ENCODE data around the gene KIAA2012.

Gene KIAA2012

GRCh38 chr2:202152104-202152715 lies 79.2 kb downstream of the KIAA2012 start:
- no peak for DNase-seq (ENCODE audit: low spot score)

GRCh38 chr2:202154613-202155012 lies 81.6 kb downstream of the KIAA2012 start:
- no peak for DNase-seq (ENCODE audit: low spot score)

GRCh38 chr2:202157211-202157990 lies 84.3 kb downstream of the KIAA2012 start:
- no peak for DNase-seq (ENCODE audit: low spot score)

- DNase-seq (ENCODE audit: low spot score), result no peak
Measured at GRCh38 chr2:202158796-202159195, 85.7 kb downstream of the KIAA2012 start.

- DNase-seq (ENCODE audit: low spot score), result no peak
Measured at GRCh38 chr2:202161151-202161835, 88.2 kb downstream of the KIAA2012 start.

- DNase-seq (ENCODE audit: low spot score), result no peak
Measured at GRCh38 chr2:202164411-202164810, 91.4 kb downstream of the KIAA2012 start.

- DNase-seq (ENCODE audit: low spot score), result no peak
Measured at GRCh38 chr2:202165208-202165607, 92.2 kb downstream of the KIAA2012 start.

GRCh38 chr2:202165945-202166344 lies 92.9 kb downstream of the KIAA2012 start:
- DNase-seq (ENCODE audit: low spot score), result no peak

- DNase-seq (ENCODE audit: low spot score), result no peak
Measured at GRCh38 chr2:202169131-202169530, 96.1 kb downstream of the KIAA2012 start.

- no peak for DNase-seq (ENCODE audit: low spot score)
Measured at GRCh38 chr2:202169832-202170424, 96.9 kb downstream of the KIAA2012 start.

- DNase-seq (ENCODE audit: low spot score), result no peak
Measured at GRCh38 chr2:202171241-202171825, 98.3 kb downstream of the KIAA2012 start.

- no peak for DNase-seq (ENCODE audit: low spot score)
Measured at GRCh38 chr2:202172439-202173211, 99.6 kb downstream of the KIAA2012 start.

- peak; percentile 72 for DNase-seq (ENCODE audit: low spot score)
Measured at GRCh38 chr2:202178346-202178958, 105.4 kb downstream of the KIAA2012 start.

GRCh38 chr2:202184557-202184956 lies 111.5 kb downstream of the KIAA2012 start:
- no peak for DNase-seq (ENCODE audit: low spot score)

- DNase-seq (ENCODE audit: low spot score), result no peak
Measured at GRCh38 chr2:202185156-202185555, 112.1 kb downstream of the KIAA2012 start.

- DNase-seq (ENCODE audit: low spot score), result no peak
Measured at GRCh38 chr2:202186641-202187202, 113.7 kb downstream of the KIAA2012 start.

- no peak for DNase-seq (ENCODE audit: low spot score)
Measured at GRCh38 chr2:202187570-202187969, 114.5 kb downstream of the KIAA2012 start.

- DNase-seq (ENCODE audit: low spot score), result no peak
Measured at GRCh38 chr2:202193305-202193704, 120.2 kb downstream of the KIAA2012 start.

GRCh38 chr2:202193881-202194353 lies 120.9 kb downstream of the KIAA2012 start:
- no peak for DNase-seq (ENCODE audit: low spot score)

GRCh38 chr2:202194418-202194817 lies 121.4 kb downstream of the KIAA2012 start:
- no peak for DNase-seq (ENCODE audit: low spot score)

- no peak for DNase-seq (ENCODE audit: low spot score)
Measured at GRCh38 chr2:202196727-202197126, 123.7 kb downstream of the KIAA2012 start.
